ENCODE results near the gene OR10AD1. TPM values are rescaled to one million over a fixed set of nuclear protein-coding genes. Genes with fewer than 3 reads are reported as not detected.
"Not testable (repeated sequence)": the region's sequence is repeated elsewhere in the genome, so short reads cannot be mapped to it uniquely, and the experiment has no call there.

OR10AD1 gene
- total RNA-seq, 1 experiment from 2014 or later, result not detected

DNA sequence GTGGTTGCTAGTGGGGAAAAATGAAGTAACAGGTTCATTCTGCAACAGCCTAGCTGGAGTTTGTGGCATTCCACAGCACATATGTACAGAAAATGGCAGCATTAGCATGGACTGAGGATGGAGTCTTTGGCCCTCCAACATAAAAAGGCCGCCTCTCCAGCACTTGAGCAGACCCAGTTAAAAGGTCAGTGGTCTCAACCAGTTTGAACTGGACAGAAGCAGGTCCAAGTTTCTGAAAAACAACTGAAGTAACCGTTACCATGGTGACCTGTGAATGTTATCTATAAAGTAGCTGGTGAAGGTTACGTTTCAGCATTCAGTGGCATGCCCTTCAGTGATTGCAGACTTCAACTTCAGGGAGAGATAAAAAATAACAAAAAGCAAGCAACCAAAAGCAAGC lies 34.1 kb upstream of the OR10AD1 start:
- in situ Hi-C loops (cut with HindIII; ENCODE audit: low pct_unique_long_range_greater_than_20kb, low sequenced_read_pairs), result no loop called here
- CTCF ChIA-PET, result no interaction called here
- TF ChIP-seq, protein P1, sequence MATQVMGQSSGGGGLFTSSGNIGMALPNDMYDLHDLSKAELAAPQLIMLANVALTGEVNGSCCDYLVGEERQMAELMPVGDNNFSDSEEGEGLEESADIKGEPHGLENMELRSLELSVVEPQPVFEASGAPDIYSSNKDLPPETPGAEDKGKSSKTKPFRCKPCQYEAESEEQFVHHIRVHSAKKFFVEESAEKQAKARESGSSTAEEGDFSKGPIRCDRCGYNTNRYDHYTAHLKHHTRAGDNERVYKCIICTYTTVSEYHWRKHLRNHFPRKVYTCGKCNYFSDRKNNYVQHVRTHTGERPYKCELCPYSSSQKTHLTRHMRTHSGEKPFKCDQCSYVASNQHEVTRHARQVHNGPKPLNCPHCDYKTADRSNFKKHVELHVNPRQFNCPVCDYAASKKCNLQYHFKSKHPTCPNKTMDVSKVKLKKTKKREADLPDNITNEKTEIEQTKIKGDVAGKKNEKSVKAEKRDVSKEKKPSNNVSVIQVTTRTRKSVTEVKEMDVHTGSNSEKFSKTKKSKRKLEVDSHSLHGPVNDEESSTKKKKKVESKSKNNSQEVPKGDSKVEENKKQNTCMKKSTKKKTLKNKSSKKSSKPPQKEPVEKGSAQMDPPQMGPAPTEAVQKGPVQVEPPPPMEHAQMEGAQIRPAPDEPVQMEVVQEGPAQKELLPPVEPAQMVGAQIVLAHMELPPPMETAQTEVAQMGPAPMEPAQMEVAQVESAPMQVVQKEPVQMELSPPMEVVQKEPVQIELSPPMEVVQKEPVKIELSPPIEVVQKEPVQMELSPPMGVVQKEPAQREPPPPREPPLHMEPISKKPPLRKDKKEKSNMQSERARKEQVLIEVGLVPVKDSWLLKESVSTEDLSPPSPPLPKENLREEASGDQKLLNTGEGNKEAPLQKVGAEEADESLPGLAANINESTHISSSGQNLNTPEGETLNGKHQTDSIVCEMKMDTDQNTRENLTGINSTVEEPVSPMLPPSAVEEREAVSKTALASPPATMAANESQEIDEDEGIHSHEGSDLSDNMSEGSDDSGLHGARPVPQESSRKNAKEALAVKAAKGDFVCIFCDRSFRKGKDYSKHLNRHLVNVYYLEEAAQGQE (IDR thresholded peaks at IDR 0.05; ENCODE audit: insufficient read depth in 1 of 2, low read depth in 2 of 2, low read length in 1 of 2), result no peak
- no peak for TF ChIP-seq SIN3A (IDR thresholded peaks at IDR 0.05; ENCODE audit: borderline replicate concordance, insufficient read depth, low read depth, low read length)
- TF ChIP-seq TCF7L2 (IDR thresholded peaks at IDR 0.05; ENCODE audit: low read depth, low read length), result no peak
- TF ChIP-seq POLR2AphosphoS5 (IDR thresholded peaks at IDR 0.05; ENCODE audit: low read depth, low read length), result no peak
- TF ChIP-seq, protein P2, sequence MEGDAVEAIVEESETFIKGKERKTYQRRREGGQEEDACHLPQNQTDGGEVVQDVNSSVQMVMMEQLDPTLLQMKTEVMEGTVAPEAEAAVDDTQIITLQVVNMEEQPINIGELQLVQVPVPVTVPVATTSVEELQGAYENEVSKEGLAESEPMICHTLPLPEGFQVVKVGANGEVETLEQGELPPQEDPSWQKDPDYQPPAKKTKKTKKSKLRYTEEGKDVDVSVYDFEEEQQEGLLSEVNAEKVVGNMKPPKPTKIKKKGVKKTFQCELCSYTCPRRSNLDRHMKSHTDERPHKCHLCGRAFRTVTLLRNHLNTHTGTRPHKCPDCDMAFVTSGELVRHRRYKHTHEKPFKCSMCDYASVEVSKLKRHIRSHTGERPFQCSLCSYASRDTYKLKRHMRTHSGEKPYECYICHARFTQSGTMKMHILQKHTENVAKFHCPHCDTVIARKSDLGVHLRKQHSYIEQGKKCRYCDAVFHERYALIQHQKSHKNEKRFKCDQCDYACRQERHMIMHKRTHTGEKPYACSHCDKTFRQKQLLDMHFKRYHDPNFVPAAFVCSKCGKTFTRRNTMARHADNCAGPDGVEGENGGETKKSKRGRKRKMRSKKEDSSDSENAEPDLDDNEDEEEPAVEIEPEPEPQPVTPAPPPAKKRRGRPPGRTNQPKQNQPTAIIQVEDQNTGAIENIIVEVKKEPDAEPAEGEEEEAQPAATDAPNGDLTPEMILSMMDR (IDR thresholded peaks at IDR 0.05), result no peak

DNA sequence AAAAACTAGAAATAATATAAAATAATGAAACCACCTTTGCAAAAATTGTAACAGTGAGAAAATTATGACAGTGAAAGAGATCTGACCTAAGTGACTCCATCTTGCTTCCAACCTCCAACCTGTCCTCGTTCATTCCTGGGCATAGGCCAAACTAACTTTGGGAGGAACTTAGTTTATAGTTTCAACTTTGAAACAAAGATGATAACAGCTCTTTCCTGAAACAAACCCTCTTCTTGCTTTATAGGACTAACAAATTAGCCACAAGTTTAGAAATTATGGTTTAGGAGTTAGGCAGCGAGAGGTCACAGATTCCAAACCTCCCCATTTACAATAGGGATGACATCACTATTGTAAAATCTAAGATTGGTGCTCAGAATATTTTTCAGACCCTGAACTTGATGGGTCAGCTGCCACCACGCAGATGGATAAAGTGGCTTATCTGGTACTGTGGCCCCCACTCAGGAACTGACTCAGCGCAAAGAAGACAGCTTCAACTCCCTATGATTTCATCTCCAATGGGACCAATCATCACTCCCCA lies 32.8 kb upstream of the OR10AD1 start:
- H3K4me1 ChIP-seq (ENCODE audit: control insufficient read depth, insufficient read depth, low read length), result no peaks in the 10 kb centered on the region
- ChIA-PET POLR2A (no interaction called here), CTCF (no interaction called here)
- no peak for ATAC-seq
- DNase-seq (ENCODE audit: low read depth, low spot score), result no peak
- no peaks in the 10 kb centered on the region for H3K36me3 ChIP-seq (ENCODE audit: control insufficient read depth, insufficient read depth, low read length)
- TF ChIP-seq, protein P2 (IDR thresholded peaks at IDR 0.05), result no peak
- TF ChIP-seq, protein P1 (IDR thresholded peaks at IDR 0.05; ENCODE audit: insufficient read depth in 1 of 2, low read depth in 2 of 2, low read length in 1 of 2), result no peak
- TF ChIP-seq TCF7L2 (IDR thresholded peaks at IDR 0.05; ENCODE audit: low read depth, low read length), result no peak
- no peak for TF ChIP-seq SIN3A (IDR thresholded peaks at IDR 0.05; ENCODE audit: borderline replicate concordance, insufficient read depth, low read depth, low read length)
- no peak for TF ChIP-seq POLR2AphosphoS5 (IDR thresholded peaks at IDR 0.05; ENCODE audit: low read depth, low read length)
- H3K27me3 ChIP-seq (ENCODE audit: control insufficient read depth, insufficient read depth, low read length), result peaks cover 6% of the 10 kb centered on the region
- intact Hi-C loops (cut with micrococcal nuclease; ENCODE audit: unreplicated experiment) (no loop called here), in situ Hi-C loops (cut with HindIII; ENCODE audit: low pct_unique_long_range_greater_than_20kb, low sequenced_read_pairs) (no loop called here)
- no peak overlapping the region for H3K27ac ChIP-seq (ENCODE audit: low read length)
- H3K4me3 ChIP-seq (ENCODE audit: low read depth in 2 of 2, low read length in 2 of 2), result no peak overlapping the region
- BruUV-seq (replicated peaks), result no TSS peak
- H3K9me3 ChIP-seq (ENCODE audit: control insufficient read depth, insufficient read depth, low read depth, low read length), result no peaks in the 10 kb centered on the region

More for the DNA sequence above, 34.1 kb upstream of the OR10AD1 start:
- no peaks in the 10 kb centered on the region for H3K36me3 ChIP-seq (ENCODE audit: control insufficient read depth, insufficient read depth, low read length)
- ATAC-seq, result no peak
- intact Hi-C loops (cut with micrococcal nuclease; ENCODE audit: unreplicated experiment), result no loop called here
- POLR2A ChIA-PET, result no interaction called here
- BruUV-seq (replicated peaks), result no TSS peak
- no peaks in the 10 kb centered on the region for H3K4me1 ChIP-seq (ENCODE audit: control insufficient read depth, insufficient read depth, low read length)
- H3K27ac ChIP-seq (ENCODE audit: low read length), result no peak overlapping the region
- peaks cover 6% of the 10 kb centered on the region for H3K27me3 ChIP-seq (ENCODE audit: control insufficient read depth, insufficient read depth, low read length)
- no peak overlapping the region for H3K4me3 ChIP-seq (ENCODE audit: low read depth in 2 of 2, low read length in 2 of 2)
- no peak for DNase-seq (ENCODE audit: low read depth, low spot score)
- H3K9me3 ChIP-seq (ENCODE audit: control insufficient read depth, insufficient read depth, low read depth, low read length), result peaks cover 5% of the 10 kb centered on the region; the same call in 1 of the 2 replicates

DNA sequence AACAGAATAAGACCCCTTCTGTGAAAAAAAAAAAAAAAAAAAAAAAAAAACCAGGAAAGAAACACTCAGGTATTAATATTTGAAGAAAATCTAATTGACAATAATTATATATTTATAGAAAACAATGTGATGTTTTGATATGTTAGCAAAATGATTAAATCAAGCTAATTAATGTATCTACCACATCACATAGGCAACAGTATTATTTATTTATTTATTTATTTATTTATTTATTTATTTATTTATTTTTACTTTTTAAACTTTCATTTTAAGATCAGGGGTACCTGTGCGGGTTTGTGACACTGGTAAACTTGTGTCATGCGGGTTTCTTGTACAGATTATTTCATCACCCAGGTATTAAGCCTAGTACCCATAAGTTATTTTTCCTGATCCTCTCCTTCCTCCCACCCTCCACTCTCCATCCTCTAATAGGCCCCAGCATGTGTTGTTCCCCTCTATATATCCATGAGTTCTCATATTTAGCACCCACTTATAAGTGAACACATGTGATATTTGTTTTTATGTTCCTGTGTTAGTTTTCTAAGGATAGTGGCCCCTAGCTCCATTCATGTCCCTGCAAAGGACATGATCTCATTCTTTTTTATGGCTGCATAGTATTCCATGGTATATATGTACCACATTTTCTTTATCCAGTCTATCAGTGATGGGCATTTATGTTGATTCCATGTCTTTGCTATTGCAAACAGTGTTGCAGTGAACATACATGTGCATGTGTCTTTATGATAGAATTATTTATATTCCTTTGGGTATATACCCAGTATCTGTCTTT lies 28.3 kb upstream of the OR10AD1 start:
- ATAC-seq; H3K9me3 ChIP-seq (ENCODE audit: control insufficient read depth, insufficient read depth, low read depth, low read length); H3K27me3 ChIP-seq (ENCODE audit: control insufficient read depth, insufficient read depth, low read length); in situ Hi-C loops (cut with HindIII; ENCODE audit: low pct_unique_long_range_greater_than_20kb, low sequenced_read_pairs); H3K4me1 ChIP-seq (ENCODE audit: control insufficient read depth, insufficient read depth, low read length); intact Hi-C loops (cut with micrococcal nuclease; ENCODE audit: unreplicated experiment); BruUV-seq (replicated peaks); H3K27ac ChIP-seq (ENCODE audit: low read length); POLR2A ChIA-PET; DNase-seq (ENCODE audit: low read depth, low spot score); H3K4me3 ChIP-seq (ENCODE audit: low read depth in 2 of 2, low read length in 2 of 2); H3K36me3 ChIP-seq (ENCODE audit: control insufficient read depth, insufficient read depth, low read length): not testable (repeated sequence)
- CTCF ChIA-PET, result interaction anchor here (0.9 kb wide), 1 partner anchor 135 kb away, joined by 3 read pairs; no protein-coding TSS in a partner anchor
